DMS 273 treated with DMSO at 0.1 percent for 48 hours (cell line): ENCODE results near the gene ABCF2.
A peak's percentile ranks its signal among the peaks of the same experiment; 100 is the strongest.

Experiments used
- DNase-seq: peaks from one replicate; lab custom pipeline; 2025; lab: John Stamatoyannopoulos, UW

The ABCF2 gene

DNA sequence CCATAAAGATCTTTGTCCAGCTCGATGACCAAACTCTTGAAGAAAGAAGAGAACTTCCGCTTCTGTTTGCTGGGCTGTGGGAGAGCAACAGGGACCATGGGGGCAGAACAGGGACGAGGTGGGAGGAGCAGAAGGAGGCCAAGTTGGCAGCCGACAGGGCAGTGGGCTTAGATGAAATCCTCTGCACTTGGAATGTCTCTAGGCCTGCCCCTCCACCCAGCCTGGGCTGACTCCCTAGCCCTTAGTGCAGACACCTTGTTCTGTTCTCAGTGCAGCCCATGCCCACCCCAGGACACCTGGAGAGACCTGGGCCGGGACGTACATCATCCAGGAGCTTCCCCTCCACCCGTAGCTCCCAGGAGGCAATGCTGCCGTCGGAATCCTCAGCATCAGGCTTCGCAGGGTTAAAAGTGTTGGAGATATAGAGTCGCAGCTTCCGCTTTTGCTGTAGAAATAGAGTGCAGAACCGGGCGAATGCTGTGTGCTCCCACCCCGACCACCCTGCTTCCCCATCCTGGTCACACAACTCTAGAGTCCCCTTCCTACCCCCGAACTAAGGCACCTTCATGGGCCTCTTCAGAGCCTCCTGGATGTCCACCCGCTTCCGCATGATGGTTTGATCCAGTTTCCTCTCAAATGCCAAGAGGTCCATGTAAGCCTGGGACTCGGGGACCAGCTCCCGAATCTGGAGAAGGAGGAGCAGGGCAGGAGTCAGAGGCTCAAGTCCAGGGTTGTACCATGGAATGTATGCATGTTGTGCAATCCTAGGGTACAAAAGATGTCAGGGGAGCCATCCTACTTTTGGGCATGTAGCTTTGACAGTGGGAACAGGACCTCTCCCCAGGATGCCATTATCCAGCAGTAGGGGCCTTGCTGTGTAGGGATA lies 15.4 kb upstream of the ABCF2 start:
- no peak for DNase-seq

GRCh38 chr7:151241755-151242096 lies 14.7 kb upstream of the ABCF2 start:
- DNase-seq: no peak

GRCh38 chr7:151240942-151241754 lies 14.1 kb upstream of the ABCF2 start:
- no peak for DNase-seq

DNA sequence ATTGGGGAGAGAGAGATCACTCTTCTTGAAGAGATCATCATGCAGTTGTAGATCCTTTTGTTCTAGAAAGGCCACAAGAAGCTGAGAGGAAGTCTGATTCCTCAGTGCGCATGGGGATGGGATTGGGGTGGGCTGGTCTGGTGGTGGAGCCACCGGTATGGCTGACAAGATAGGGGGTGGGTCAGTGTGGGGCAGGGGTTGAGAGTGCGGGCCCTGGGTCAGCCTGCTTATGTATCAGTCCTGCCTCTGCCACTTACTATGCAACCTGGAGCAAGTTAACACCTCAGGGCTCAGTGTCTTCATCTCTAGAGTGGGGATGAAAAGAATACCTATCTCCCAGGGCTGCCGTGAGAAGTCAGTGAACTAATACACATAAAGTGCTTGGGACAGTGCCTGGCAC lies 13.5 kb upstream of the ABCF2 start:
- no peak for DNase-seq

DNA sequence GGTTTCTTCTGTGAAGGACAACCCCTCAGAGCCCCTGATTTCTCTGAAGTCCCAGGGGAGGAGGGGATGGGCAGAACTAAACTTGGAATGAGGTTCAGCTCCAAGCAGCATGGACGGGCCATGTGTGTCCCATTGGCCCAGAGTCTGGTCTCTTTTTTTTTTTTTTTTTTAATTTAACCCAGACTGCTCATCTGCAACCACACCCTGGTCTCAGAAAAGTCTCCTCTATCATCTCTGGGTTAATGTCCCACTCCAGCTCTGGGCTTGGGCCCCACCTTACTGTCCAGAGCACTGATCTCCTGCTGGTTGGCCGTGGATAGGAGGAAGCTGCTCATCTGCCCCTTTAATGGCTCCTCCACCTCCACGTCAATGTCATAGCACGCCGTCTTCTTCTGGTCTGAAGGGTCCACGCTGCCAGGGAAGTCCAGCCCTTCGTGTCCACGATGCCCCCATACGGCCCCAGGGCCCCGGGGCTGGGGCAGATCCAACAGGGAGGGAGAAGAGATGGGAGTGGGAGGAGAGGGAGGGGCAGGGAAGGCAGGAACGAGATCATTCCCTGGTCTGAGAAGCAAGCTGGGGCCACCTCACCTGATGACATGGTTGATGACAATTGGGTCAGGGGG lies 12.9 kb upstream of the ABCF2 start:
- no peak for DNase-seq

DNA sequence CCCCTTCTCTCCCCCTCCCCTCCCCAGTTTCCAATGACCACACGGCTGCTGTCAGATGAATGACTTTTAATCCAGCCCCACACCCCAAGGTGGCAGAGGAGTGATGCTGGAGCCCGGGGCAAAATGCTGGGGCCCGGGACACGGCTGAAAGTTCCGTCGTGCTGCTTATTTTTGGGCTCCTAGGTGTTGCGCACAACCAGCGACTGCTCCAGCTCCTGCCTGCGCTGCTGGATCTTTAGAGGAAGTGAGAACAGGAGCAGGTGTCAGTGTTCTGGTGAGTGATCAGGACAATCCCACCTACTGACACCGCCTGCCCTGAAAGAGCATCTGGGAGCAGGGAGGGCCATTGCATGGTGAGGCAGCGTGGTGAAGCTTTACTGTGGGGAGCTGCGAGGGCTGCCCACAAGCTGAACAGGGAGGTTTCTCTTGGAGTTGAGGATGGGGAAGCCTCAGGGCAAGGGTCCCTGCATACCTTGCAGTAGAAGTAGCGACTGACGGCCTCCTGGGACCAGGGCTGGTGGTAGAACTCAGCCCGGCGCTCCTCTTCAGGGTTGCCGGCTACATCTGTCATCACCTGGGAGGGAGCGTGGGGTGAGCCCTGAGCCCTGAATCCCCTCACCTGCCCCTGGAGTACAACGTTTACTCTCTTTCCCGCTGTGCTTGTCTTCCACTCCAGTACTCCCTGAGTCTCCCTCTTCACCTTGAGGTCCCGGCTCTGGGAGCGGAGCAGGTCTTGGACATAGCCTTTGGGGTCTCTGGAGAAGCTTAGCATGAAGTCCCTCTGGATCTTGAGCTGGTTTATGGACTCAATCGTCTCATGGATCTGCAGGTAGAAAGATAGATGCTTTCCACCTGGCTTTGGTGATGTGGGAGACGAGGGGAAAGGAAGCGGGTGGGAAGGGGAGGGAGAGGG lies 12.2 kb upstream of the ABCF2 start:
- DNase-seq: no peak

DNA sequence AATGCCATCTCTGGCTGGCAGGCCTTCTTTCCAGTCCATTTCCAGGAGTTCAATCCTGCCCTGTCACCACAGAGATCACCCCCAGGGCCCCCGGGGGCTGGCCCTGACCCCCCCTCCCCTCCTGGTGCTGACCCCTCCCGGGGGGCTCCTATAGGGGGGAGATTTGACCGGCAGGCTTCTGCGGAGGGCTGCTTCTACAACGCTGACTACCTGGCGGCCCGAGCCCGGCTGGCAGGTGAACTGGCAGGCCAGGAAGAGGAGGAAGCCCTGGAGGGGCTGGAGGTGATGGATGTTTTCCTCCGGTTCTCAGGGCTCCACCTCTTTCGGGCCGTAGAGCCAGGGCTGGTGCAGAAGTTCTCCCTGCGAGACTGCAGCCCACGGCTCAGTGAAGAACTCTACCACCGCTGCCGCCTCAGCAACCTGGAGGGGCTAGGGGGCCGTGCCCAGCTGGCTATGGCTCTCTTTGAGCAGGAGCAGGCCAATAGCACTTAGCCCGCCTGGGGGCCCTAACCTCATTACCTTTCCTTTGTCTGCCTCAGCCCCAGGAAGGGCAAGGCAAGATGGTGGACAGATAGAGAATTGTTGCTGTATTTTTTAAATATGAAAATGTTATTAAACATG lies 11.3 kb upstream of the ABCF2 start:
- no peak for DNase-seq

DNA sequence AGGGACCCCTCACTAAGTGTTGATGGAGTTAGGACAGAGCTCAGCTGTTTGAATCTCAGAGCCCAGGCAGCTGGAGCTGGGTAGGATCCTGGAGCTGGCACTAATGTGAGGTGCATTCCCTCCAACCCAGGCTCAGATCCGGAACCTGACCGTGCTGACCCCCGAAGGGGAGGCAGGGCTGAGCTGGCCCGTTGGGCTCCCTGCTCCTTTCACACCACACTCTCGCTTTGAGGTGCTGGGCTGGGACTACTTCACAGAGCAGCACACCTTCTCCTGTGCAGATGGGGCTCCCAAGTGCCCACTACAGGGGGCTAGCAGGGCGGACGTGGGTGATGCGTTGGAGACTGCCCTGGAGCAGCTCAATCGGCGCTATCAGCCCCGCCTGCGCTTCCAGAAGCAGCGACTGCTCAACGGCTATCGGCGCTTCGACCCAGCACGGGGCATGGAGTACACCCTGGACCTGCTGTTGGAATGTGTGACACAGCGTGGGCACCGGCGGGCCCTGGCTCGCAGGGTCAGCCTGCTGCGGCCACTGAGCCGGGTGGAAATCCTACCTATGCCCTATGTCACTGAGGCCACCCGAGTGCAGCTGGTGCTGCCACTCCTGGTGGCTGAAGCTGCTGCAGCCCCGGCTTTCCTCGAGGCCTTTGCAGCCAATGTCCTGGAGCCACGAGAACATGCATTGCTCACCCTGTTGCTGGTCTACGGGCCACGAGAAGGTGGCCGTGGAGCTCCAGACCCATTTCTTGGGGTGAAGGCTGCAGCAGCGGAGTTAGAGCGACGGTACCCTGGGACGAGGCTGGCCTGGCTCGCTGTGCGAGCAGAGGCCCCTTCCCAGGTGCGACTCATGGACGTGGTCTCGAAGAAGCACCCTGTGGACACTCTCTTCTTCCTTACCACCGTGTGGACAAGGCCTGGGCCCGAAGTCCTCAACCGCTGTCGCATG lies 10.5 kb upstream of the ABCF2 start:
- DNase-seq: no peak

DNA sequence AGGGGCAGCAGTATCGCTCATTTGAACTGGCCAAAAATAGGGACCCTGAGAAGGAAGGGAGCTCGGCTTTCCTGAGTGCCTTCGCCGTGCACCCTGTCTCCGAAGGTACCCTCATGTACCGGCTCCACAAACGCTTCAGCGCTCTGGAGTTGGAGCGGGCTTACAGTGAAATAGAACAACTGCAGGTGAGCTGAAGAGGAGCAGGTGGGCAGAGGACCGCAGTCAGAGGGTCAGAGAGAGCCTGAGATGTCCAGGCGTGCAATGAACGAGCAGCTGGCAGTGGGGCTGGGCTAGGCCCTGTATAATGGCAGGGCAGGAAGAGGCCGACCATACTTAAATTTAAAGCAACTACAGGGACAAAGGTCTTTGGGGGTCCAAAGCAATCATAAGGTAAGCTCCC lies 9.4 kb upstream of the ABCF2 start:
- no peak for DNase-seq

GRCh38 chr7:151235091-151235787 lies 8.2 kb upstream of the ABCF2 start:
- no peak for DNase-seq

DNA sequence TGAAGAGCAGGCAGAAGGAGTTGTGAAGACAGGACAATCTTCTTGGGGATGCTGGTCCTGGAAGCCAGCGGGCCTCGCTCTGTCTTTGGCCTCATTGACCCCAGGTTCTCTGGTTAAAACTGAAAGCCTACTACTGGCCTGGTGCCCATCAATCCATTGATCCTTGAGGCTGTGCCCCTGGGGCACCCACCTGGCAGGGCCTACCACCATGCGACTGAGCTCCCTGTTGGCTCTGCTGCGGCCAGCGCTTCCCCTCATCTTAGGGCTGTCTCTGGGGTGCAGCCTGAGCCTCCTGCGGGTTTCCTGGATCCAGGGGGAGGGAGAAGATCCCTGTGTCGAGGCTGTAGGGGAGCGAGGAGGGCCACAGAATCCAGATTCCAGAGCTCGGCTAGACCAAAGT lies 6.8 kb upstream of the ABCF2 start:
- no peak for DNase-seq

GRCh38 chr7:151232917-151233701 lies 6.1 kb upstream of the ABCF2 start:
- no peak for DNase-seq

DNA sequence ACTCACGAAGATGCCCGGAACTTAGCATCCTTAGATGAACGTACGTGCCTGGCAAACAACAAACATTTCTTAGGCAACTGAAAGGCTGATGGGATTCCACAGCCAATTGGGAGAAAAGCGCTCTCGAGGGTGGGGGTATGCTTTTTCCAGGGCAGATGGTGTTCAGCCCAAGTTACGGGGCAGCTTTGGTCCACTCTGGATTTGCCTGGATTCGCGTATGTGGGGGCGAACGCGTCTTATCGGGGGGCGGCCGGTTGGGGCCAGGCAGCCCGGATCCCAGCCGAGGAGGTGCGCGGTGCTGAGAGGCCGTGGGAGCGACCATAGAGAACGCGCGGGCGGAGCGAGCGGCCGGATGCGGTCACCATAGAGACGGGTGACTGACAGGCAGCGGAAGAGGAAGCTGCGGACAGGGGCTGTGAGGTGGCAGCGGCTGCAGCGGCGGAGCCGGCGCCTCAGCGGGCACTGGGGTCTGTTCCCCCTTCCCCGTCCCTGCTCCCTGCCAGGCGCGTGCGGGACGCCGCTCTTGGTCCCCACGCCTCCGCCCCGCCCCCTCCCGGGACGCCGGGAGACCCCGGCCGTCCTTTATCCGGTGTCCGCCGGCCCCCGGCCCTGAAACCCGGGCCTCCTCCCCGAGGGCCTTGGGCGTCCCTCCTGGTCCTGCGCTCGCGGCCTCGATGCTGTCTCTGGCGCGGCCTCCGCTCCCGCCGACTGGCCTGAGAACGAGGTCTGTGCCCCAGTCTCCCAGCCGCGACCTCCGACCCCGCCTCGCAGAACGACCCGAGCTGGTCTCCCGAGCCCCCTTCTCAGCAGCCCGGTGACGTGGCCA lies 5.3 kb upstream of the ABCF2 start, which contains the start of gene CHPF2:
CHPF2 (plus strand) TSS at position 393 of the 826 bp plus-strand sequence. CDS start 1,529 bp downstream, outside the sequence.
- peak; percentile 74 for DNase-seq

GRCh38 chr7:151231080-151231479 lies 4.1 kb upstream of the ABCF2 start:
- no peak for DNase-seq

GRCh38 chr7:151229249-151229648 lies 2.2 kb upstream of the ABCF2 start:
- no peak for DNase-seq

DNA sequence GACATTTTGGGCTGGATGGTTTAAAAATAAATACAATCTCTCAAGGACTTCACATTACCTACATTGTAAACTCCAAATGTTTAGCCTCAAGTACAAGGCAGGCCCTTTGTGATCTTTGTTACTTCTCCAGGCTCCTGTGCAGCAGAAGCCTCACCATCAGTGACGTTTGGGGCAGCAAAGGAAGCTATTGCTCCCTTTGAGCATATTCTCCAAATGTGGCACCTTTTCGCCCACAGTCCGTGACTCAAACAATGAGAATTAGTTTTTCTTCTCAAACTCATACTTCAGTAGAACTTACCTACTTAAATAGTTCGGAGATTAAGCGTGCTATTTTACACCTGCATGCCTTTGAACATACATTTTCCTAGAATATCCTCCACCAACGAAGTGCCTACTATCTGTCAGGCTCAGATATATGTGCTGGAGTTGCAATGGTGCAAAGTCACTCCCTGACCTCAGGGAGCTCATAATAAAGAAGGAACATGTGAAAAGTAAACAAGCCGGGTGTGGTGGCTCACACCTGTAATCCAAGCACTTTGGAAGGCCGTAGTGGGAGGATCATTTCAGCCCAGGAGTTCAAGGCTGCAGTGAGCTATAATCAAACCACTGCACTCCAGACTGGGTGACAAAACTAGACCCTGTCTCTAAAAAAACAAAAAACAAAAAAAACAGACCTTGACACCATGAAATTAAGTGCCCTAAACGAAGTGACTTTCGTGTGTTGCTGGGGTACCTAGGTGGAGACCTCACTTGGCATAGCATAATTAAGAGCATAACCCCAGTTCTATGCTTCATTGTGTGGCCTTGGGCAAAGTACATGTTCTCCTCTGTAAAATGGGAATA lies 1.2 kb upstream of the ABCF2 start:
- no peak for DNase-seq

DNA sequence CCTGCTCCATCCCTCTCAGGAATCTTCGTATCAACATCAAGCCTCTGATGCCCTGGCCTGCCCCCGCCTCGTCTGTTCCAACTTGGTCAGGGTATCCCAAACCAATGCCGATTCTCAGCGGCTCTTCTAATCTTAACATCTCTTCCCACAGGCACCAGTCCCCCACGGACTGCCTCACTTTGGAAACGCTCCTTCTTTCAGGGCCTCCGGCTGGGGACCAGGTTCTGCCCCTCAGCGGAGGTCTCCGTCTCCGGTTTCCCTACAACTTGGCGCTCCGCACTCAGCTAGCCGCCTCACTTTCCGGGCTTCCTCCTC lies 488 bp downstream of the ABCF2 start:
- DNase-seq: no peak
